ENCODE data around the gene UXS1.
"Not testable (repeated sequence)": the region's sequence is repeated elsewhere in the genome, so short reads cannot be mapped to it uniquely, and the experiment has no call there.

GRCh38 chr2:106222057-106222456 is 28.0 kb upstream of the UXS1 start:
- TF ChIP-seq, protein P1, sequence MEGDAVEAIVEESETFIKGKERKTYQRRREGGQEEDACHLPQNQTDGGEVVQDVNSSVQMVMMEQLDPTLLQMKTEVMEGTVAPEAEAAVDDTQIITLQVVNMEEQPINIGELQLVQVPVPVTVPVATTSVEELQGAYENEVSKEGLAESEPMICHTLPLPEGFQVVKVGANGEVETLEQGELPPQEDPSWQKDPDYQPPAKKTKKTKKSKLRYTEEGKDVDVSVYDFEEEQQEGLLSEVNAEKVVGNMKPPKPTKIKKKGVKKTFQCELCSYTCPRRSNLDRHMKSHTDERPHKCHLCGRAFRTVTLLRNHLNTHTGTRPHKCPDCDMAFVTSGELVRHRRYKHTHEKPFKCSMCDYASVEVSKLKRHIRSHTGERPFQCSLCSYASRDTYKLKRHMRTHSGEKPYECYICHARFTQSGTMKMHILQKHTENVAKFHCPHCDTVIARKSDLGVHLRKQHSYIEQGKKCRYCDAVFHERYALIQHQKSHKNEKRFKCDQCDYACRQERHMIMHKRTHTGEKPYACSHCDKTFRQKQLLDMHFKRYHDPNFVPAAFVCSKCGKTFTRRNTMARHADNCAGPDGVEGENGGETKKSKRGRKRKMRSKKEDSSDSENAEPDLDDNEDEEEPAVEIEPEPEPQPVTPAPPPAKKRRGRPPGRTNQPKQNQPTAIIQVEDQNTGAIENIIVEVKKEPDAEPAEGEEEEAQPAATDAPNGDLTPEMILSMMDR (IDR thresholded peaks at IDR 0.05), result not testable (repeated sequence)
- TF ChIP-seq POLR2A, POLR2AphosphoS5 (IDR thresholded peaks at IDR 0.05): not testable (repeated sequence)
